K562 (cell line): ENCODE data around the gene NMT1. TPM values are rescaled to one million over a fixed set of nuclear protein-coding genes. Genes with fewer than 3 reads are reported as not detected.

ENCODE experiments used
- ARID2 ChIP-seq: fragments of 450-650 bp; IDR thresholded peaks from 2 replicates; pipeline ENCODE4 v1.6.1; 2017; ENCODE audit warnings: antibody characterized with exemption, mild to moderate bottlenecking
- BACH1 ChIP-seq: fragments of 200-800 bp; sonication (Bioruptor generic); IDR thresholded peaks from 2 replicates; pipeline ENCODE4 v1.6.1; 2016; ENCODE audit warnings: missing genetic modification characterization, missing compliant biosample characterization
- CHD7 ChIP-seq: fragments of 200-600 bp; sonication (generic); IDR thresholded peaks from one replicate; pipeline ENCODE4 v1.6.1; 2012; ENCODE audit warnings: mild to moderate bottlenecking, low read depth, low read length, inconsistent platforms
- HDAC1 ChIP-seq, 2 experiments: fragments of 450-650 bp; IDR thresholded peaks; 2 replicates each; pipeline ENCODE4 v1.6.1; 2016 to 2017; ENCODE audit warnings: inconsistent platforms in 1 of 2, mild to moderate bottlenecking in 1 of 2, moderate library complexity in 1 of 2
- JUNB ChIP-seq: fragments of 450-650 bp; formaldehyde crosslinking; conservative IDR thresholded peaks from 2 replicates; pipeline ENCODE4 v1.4.0; 2020; ENCODE audit warnings: mild to moderate bottlenecking
- MYNN ChIP-seq, 2 experiments: sonication (generic); formaldehyde crosslinking in 1 of 2; IDR thresholded peaks; 2 replicates each; pipeline versions ENCODE4 v1.5.0 to v1.6.1; 2016 to 2020; ENCODE audit warnings: antibody characterized with exemption in 1 of 2, missing genetic modification reagents in 1 of 2
- NBN ChIP-seq: fragments of 450-650 bp; IDR thresholded peaks from 2 replicates; pipeline ENCODE4 v1.6.1; 2016; ENCODE audit warnings: low read depth, mild to moderate bottlenecking
- NONO ChIP-seq, 2 experiments: fragments of 200-400 bp in 1 of 2; fragments of 450-650 bp in 1 of 2; formaldehyde crosslinking in 1 of 2; IDR thresholded peaks; 2 replicates each; pipeline ENCODE4 v1.6.1; 2017; ENCODE audit warnings: low read depth in 2 of 2, mild to moderate bottlenecking in 2 of 2, moderate library complexity in 2 of 2, low read length in 1 of 2
- NR2C1 ChIP-seq, 2 experiments: fragments of 450-650 bp; IDR thresholded peaks; 2 replicates each; pipeline ENCODE4 v1.6.1; 2017; ENCODE audit warnings: mild to moderate bottlenecking in 2 of 2, antibody characterized with exemption in 1 of 2, inconsistent platforms in 1 of 2, missing compliant biosample characterization in 1 of 2, missing genetic modification characterization in 1 of 2
- SAP30 ChIP-seq: fragments of 200-600 bp; sonication (generic); IDR thresholded peaks from 2 replicates; pipeline ENCODE4 v1.6.1; 2012; ENCODE audit warnings: borderline replicate concordance, low read depth, mild to moderate bottlenecking, moderate library complexity, low read length, control low read depth, inconsistent platforms; ENCODE audit not compliant: insufficient read depth, poor library complexity, severe bottlenecking
- polyA plus RNA-seq, 8 experiments: library from polyadenylated mRNA; depleted of rRNA in 4 of 8; stranded (reverse) in 5 of 8; unstranded in 3 of 8; fragments of >200 nt; fragmentation: Nextera tagmentation in 2 of 8; fragmentation: Illumina TruSeq in 1 of 8; extraction: Ambion mirVana in 2 of 8; extraction: Trizol in 1 of 8; gene quantifications; 2 replicates each; pipeline versions ENCODE4 v1.2.1 to v1.2.3, GENCODE V29; 2011 to 2014; ENCODE audit warnings: inconsistent platforms in 1 of 8, missing spikeins in 1 of 8
- total RNA-seq, 7 experiments: library from RNA; depleted of rRNA in 6 of 7; stranded (reverse); fragments of >200 nt in 6 of 7; fragmentation: Illumina TruSeq in 2 of 7; extraction: Trizol in 2 of 7; gene quantifications; 2 replicates each; pipeline versions ENCODE4 v1.2.1 to v1.2.3, GENCODE V29; 2011 to 2021; ENCODE audit warnings: low replicate concordance in 1 of 7
- TF ChIP-seq, protein P1 (sequence below), 2 experiments: IDR thresholded peaks; 2 replicates each; pipeline ENCODE4 v1.6.1; 2012; ENCODE audit warnings: improper control_type of control experiment in 2 of 2, low read depth in 2 of 2, low read length in 2 of 2, borderline replicate concordance in 1 of 2

Gene NMT1
- total and polyA plus RNA-seq, 9 of the 15 experiments (the other 6 are each of a cell fraction or from before 2014, with no cell fraction given), result 86.7 to 569 (median 213) TPM

GRCh38 chr17:45131616-45132319, 70.7 kb downstream of the NMT1 start (continued):
- TF ChIP-seq HDAC1 (IDR thresholded peaks at IDR 0.05) (peak in 1 of 2 experiments; percentile 55; a peak in 1 of 4 replicates), ARID2 (0 out of 2 replicates have a peak, but pooled peaks have one; percentile 47), MYNN (IDR thresholded peaks at IDR 0.05) (0 out of 2 replicates have a peak, but pooled peaks have one; percentile 9), MYNN (CRISPR knock-in tag; IDR thresholded peaks at IDR 0.05) (no peak), CHD7 (no peak), JUNB (CRISPR knock-in tag) (0 out of 2 replicates have a peak, but pooled peaks have one; percentile 47), SAP30 (peak; percentile 25), NONO (IDR thresholded peaks at IDR 0.05; ENCODE audit: low read depth in 2 of 2, low read length in 1 of 2) (0 out of 4 replicates have a peak, but pooled peaks of 1 of the 2 experiments have one; percentile 26), NBN (no peak), BACH1 (no peak), NR2C1 (IDR thresholded peaks at IDR 0.05) (no peak), NR2C1 (tag; IDR thresholded peaks at IDR 0.05) (no peak)
- TF ChIP-seq, protein P1, sequence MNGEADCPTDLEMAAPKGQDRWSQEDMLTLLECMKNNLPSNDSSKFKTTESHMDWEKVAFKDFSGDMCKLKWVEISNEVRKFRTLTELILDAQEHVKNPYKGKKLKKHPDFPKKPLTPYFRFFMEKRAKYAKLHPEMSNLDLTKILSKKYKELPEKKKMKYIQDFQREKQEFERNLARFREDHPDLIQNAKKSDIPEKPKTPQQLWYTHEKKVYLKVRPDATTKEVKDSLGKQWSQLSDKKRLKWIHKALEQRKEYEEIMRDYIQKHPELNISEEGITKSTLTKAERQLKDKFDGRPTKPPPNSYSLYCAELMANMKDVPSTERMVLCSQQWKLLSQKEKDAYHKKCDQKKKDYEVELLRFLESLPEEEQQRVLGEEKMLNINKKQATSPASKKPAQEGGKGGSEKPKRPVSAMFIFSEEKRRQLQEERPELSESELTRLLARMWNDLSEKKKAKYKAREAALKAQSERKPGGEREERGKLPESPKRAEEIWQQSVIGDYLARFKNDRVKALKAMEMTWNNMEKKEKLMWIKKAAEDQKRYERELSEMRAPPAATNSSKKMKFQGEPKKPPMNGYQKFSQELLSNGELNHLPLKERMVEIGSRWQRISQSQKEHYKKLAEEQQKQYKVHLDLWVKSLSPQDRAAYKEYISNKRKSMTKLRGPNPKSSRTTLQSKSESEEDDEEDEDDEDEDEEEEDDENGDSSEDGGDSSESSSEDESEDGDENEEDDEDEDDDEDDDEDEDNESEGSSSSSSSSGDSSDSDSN (IDR thresholded peaks at IDR 0.05; ENCODE audit: borderline replicate concordance in 1 of 2, low read depth in 2 of 2, low read length in 2 of 2), result 0 out of 4 replicates have a peak, but pooled peaks have one; percentile 40 to 42
